Neutrophil (primary cell): ENCODE measurements around the gene CTNNA2.

Experiments
- H3K27ac ChIP-seq: fragments of 200-600 bp; sonication (generic); 2 replicates; pipeline ENCODE4 v1.5.1; 2016; ENCODE audit warnings: mild to moderate bottlenecking, moderate library complexity
- H3K27me3 ChIP-seq: fragments of 200-600 bp; sonication (generic); 2 replicates; pipeline ENCODE4 v1.6.0; 2016; ENCODE audit warnings: mild to moderate bottlenecking
- H3K36me3 ChIP-seq: fragments of 200-600 bp; sonication (generic); 2 replicates; pipeline ENCODE4 v1.5.1; 2017
- H3K4me1 ChIP-seq, 2 experiments: fragments of 200-600 bp in 1 of 2; sonication (generic) in 1 of 2; 1 replicate in 1 of 2; 2 replicates in 1 of 2; pipeline versions ENCODE4 v1.5.1 to v1.6.1; 2013 to 2016; ENCODE audit warnings: low read depth in 1 of 2, low read length in 1 of 2, mild to moderate bottlenecking in 1 of 2, moderate library complexity in 1 of 2; ENCODE audit not compliant: control insufficient read depth in 1 of 2, insufficient read depth in 1 of 2
- H3K4me3 ChIP-seq, 2 experiments: fragments of 200-600 bp in 1 of 2; sonication (generic) in 1 of 2; 1 replicate in 1 of 2; 2 replicates in 1 of 2; pipeline ENCODE4 v1.5.1; 2013 to 2016; ENCODE audit warnings: low read depth in 1 of 2, low read length in 1 of 2, mild to moderate bottlenecking in 1 of 2, moderate library complexity in 1 of 2
- H3K9me3 ChIP-seq: fragments of 200-600 bp; sonication (generic); 2 replicates; pipeline ENCODE4 v1.5.1; 2016
- CTCF ChIP-seq: fragments of 200-600 bp; sonication (generic); IDR thresholded peaks from 2 replicates; pipeline ENCODE4 v1.5.1; 2016; ENCODE audit warnings: antibody characterized with exemption

The CTNNA2 gene

GRCh38 chr2:80259292-80259691, 746.4 kb downstream of the CTNNA2 start:
- H3K4me1 ChIP-seq, result no peaks in the 10 kb centered on the region
- H3K27ac ChIP-seq, result no peak overlapping the region
- H3K4me3 ChIP-seq, result no peak overlapping the region
- H3K36me3 ChIP-seq, result no peaks in the 10 kb centered on the region
- H3K27me3 ChIP-seq, result no peaks in the 10 kb centered on the region
- TF ChIP-seq CTCF, result no peak
- no peaks in the 10 kb centered on the region for H3K9me3 ChIP-seq

GRCh38 chr2:80266231-80266630, 753.4 kb downstream of the CTNNA2 start:
- Histone ChIP-seq H3K4me1 (no peaks in the 10 kb centered on the region), H3K36me3 (no peaks in the 10 kb centered on the region), H3K27ac (no peak overlapping the region), H3K9me3 (no peaks in the 10 kb centered on the region), H3K4me3 (no peak overlapping the region), H3K27me3 (no peaks in the 10 kb centered on the region)
- TF ChIP-seq CTCF, result no peak

- no peaks in the 10 kb centered on the region for H3K9me3 ChIP-seq
These were observed 757.0 kb downstream of the CTNNA2 start for GRCh38 chr2:80269806-80270205.

GRCh38 chr2:80280598-80280997, 767.7 kb downstream of the CTNNA2 start:
- Histone ChIP-seq H3K4me1 (no peaks in the 10 kb centered on the region), H3K27me3 (no peaks in the 10 kb centered on the region), H3K4me3 (no peak overlapping the region), H3K27ac (no peak overlapping the region), H3K36me3 (no peaks in the 10 kb centered on the region), H3K9me3 (no peaks in the 10 kb centered on the region)
- TF ChIP-seq CTCF, result no peak

More at GRCh38 chr2:80269806-80270205, 757.0 kb downstream of the CTNNA2 start:
- Histone ChIP-seq H3K4me3 (no peak overlapping the region), H3K27ac (no peak overlapping the region), H3K36me3 (no peaks in the 10 kb centered on the region), H3K27me3 (no peaks in the 10 kb centered on the region), H3K4me1 (no peaks in the 10 kb centered on the region)
- no peak for TF ChIP-seq CTCF

GRCh38 chr2:80281049-80281448, 768.2 kb downstream of the CTNNA2 start:
- Histone ChIP-seq H3K9me3 (no peaks in the 10 kb centered on the region), H3K4me3 (no peak overlapping the region), H3K4me1 (no peaks in the 10 kb centered on the region), H3K36me3 (no peaks in the 10 kb centered on the region), H3K27me3 (no peaks in the 10 kb centered on the region), H3K27ac (no peak overlapping the region)
- no peak for TF ChIP-seq CTCF

- no peaks in the 10 kb centered on the region for H3K9me3 ChIP-seq
- H3K4me1 ChIP-seq, result no peaks in the 10 kb centered on the region
- no peak overlapping the region for H3K27ac ChIP-seq
- H3K4me3 ChIP-seq, result no peak overlapping the region
- no peaks in the 10 kb centered on the region for H3K27me3 ChIP-seq
- H3K36me3 ChIP-seq, result no peaks in the 10 kb centered on the region
- TF ChIP-seq CTCF, result no peak
These were observed 775.7 kb downstream of the CTNNA2 start for GRCh38 chr2:80288576-80288975.
